Astrocyte (in vitro differentiated cells and primary cell): ENCODE data around the gene PGC. TPM values are rescaled to one million over a fixed set of nuclear protein-coding genes. Genes with fewer than 3 reads are reported as not detected.

Source experiments
- DNase-seq: peaks from one replicate; pipeline ENCODE4 v3.0.0-alpha.2; 2010; ENCODE audit warnings: low read depth
- FAIRE-seq: peaks from 2 replicates; lab custom pipeline; 2011; peaks lifted over from hg19 to GRCh38; lab: Jason Lieb, UNC
- H2AFZ ChIP-seq: 2 replicates; pipeline ENCODE4 v1.6.0; 2012; ENCODE audit warnings: low read depth, low read length, inconsistent platforms
- H3K27ac ChIP-seq: 2 replicates; pipeline ENCODE4 v1.5.1; 2011; ENCODE audit warnings: low read depth, low read length, inconsistent platforms
- H3K27me3 ChIP-seq: 2 replicates; pipeline ENCODE4 v1.6.0; 2011; ENCODE audit warnings: low read length, inconsistent platforms; ENCODE audit not compliant: insufficient read depth
- H3K36me3 ChIP-seq: 2 replicates; pipeline ENCODE4 v1.5.1; 2011; ENCODE audit warnings: low read length, inconsistent platforms; ENCODE audit not compliant: insufficient read depth
- H3K4me1 ChIP-seq: 2 replicates; pipeline ENCODE4 v1.5.1; 2011; ENCODE audit warnings: low read length, inconsistent platforms; ENCODE audit not compliant: insufficient read depth
- H3K4me2 ChIP-seq: 2 replicates; pipeline ENCODE4 v1.6.0; 2012; ENCODE audit warnings: low read length, inconsistent platforms
- H3K4me3 ChIP-seq: 2 replicates; pipeline ENCODE4 v1.5.1; 2011; ENCODE audit warnings: low read depth, mild to moderate bottlenecking, low read length, inconsistent platforms; ENCODE audit not compliant: insufficient read depth
- H3K79me2 ChIP-seq: 2 replicates; pipeline ENCODE4 v1.6.0; 2012; ENCODE audit warnings: mild to moderate bottlenecking, low read length, inconsistent platforms; ENCODE audit not compliant: insufficient read depth
- H3K9ac ChIP-seq: 2 replicates; pipeline ENCODE4 v1.6.0; 2012; ENCODE audit warnings: mild to moderate bottlenecking, low read length, inconsistent platforms
- H3K9me3 ChIP-seq: 2 replicates; pipeline ENCODE4 v1.5.1; 2012; ENCODE audit warnings: low read depth, mild to moderate bottlenecking, low read length, inconsistent platforms; ENCODE audit not compliant: insufficient read depth
- H4K20me1 ChIP-seq: 2 replicates; pipeline ENCODE4 v1.6.0; 2012; ENCODE audit warnings: low read length, inconsistent platforms; ENCODE audit not compliant: insufficient read depth
- H3K27ac Mint-ChIP-seq: one replicate; pipeline ENCODE4 v1.8.0; 2021; ENCODE audit warnings: mild to moderate bottlenecking, mixed read lengths; ENCODE audit not compliant: unreplicated experiment
- H3K27me3 Mint-ChIP-seq: one replicate; pipeline ENCODE4 v1.8.0; 2021; ENCODE audit warnings: low read depth, mixed read lengths; ENCODE audit not compliant: unreplicated experiment
- H3K36me3 Mint-ChIP-seq: one replicate; pipeline ENCODE4 v1.8.0; 2021; ENCODE audit warnings: low read depth, mixed read lengths; ENCODE audit not compliant: unreplicated experiment
- H3K4me1 Mint-ChIP-seq: one replicate; pipeline ENCODE4 v1.8.0; 2021; ENCODE audit warnings: low read depth, mixed read lengths; ENCODE audit not compliant: unreplicated experiment
- H3K4me3 Mint-ChIP-seq: one replicate; pipeline ENCODE4 v1.8.0; 2021; ENCODE audit warnings: mild to moderate bottlenecking, moderate library complexity, mixed read lengths; ENCODE audit not compliant: unreplicated experiment
- H3K9me3 Mint-ChIP-seq: one replicate; pipeline ENCODE4 v1.8.0; 2021; ENCODE audit warnings: mild to moderate bottlenecking, mixed read lengths; ENCODE audit not compliant: unreplicated experiment
- CTCF ChIP-seq: IDR thresholded peaks from 2 replicates; pipeline ENCODE4 v1.5.1; 2011; ENCODE audit warnings: low read depth, mild to moderate bottlenecking, inconsistent platforms, low read length, moderate library complexity; ENCODE audit not compliant: insufficient read depth
- EZH2 ChIP-seq: IDR thresholded peaks from 2 replicates; pipeline ENCODE4 v1.6.1; 2012; ENCODE audit warnings: mild to moderate bottlenecking, low read length, inconsistent platforms; ENCODE audit not compliant: insufficient read depth
- total RNA-seq: library from RNA; stranded (reverse); gene quantifications from 2 replicates; pipeline ENCODE4 v1.2.1, GENCODE V29; 2021

Gene PGC
- total RNA-seq, 1 donor from 2014 or later, result not detected

- no peak overlapping the region for H3K4me2 ChIP-seq
- H3K36me3 ChIP-seq, result no peaks in the 10 kb centered on the region
- FAIRE-seq, result no peak
- Mint-ChIP-seq H3K27ac (no peak overlapping the region), H3K4me3 (no peak overlapping the region), H3K27me3 (peaks cover 43% of the 10 kb centered on the region), H3K9me3 (peaks cover 3% of the 10 kb centered on the region), H3K36me3 (no peaks in the 10 kb centered on the region), H3K4me1 (peaks cover 9% of the 10 kb centered on the region)
- no peak overlapping the region for H2AFZ ChIP-seq
- no peaks in the 10 kb centered on the region for H4K20me1 ChIP-seq
- DNase-seq, result no peak
- H3K79me2 ChIP-seq, result no peaks in the 10 kb centered on the region
- H3K9ac ChIP-seq, result no peak overlapping the region
- H3K27ac ChIP-seq, result no peak overlapping the region
- H3K4me1 ChIP-seq, result peaks cover 9% of the 10 kb centered on the region
- H3K27me3 ChIP-seq, result no peaks in the 10 kb centered on the region
- no peak for TF ChIP-seq CTCF
- TF ChIP-seq EZH2, result no peak
- H3K9me3 ChIP-seq, result no peaks in the 10 kb centered on the region
- H3K4me3 ChIP-seq, result no peak overlapping the region
Measured at GRCh38 chr6:41690541-41691330, 56.5 kb downstream of the PGC start.

GRCh38 chr6:41689171-41690008, 57.8 kb downstream of the PGC start:
- Histone ChIP-seq H3K4me3 (no peak overlapping the region), H2AFZ (no peak overlapping the region), H3K4me2 (no peak overlapping the region), H3K79me2 (no peaks in the 10 kb centered on the region), H3K36me3 (no peaks in the 10 kb centered on the region), H4K20me1 (no peaks in the 10 kb centered on the region), H3K27ac (no peak overlapping the region), H3K9ac (no peak overlapping the region), H3K27me3 (no peaks in the 10 kb centered on the region), H3K9me3 (no peaks in the 10 kb centered on the region), H3K4me1 (no peaks in the 10 kb centered on the region)
- H3K27me3 Mint-ChIP-seq, result peaks cover 44% of the 10 kb centered on the region
- TF ChIP-seq EZH2 (no peak), CTCF (no peak)
- H3K4me3 Mint-ChIP-seq, result no peak overlapping the region
- H3K9me3 Mint-ChIP-seq, result peaks cover 3% of the 10 kb centered on the region
- no peak overlapping the region for H3K27ac Mint-ChIP-seq
- FAIRE-seq, result no peak
- no peak for DNase-seq
- H3K4me1 Mint-ChIP-seq, result peaks cover 5% of the 10 kb centered on the region
- H3K36me3 Mint-ChIP-seq, result no peaks in the 10 kb centered on the region
